HFFc6 (cell line): ENCODE measurements around the gene CST3. TPM values are rescaled to one million over a fixed set of nuclear protein-coding genes. Genes with fewer than 3 reads are reported as not detected.
A peak's percentile ranks its signal among the peaks of the same experiment; 100 is the strongest.
"Not testable (repeated sequence)": the region's sequence is repeated elsewhere in the genome, so short reads cannot be mapped to it uniquely, and the experiment has no call there.

ENCODE experiments used
- DNase-seq: peaks from one replicate; pipeline ENCODE4 v3.0.0-alpha.2; 2018
- H3K27ac Mint-ChIP-seq: 2 replicates; pipeline ENCODE4 v1.8.0; 2020; ENCODE audit warnings: mild to moderate bottlenecking, mixed read lengths
- H3K27me3 Mint-ChIP-seq: 2 replicates; pipeline ENCODE4 v1.8.0; 2021; ENCODE audit warnings: mild to moderate bottlenecking, moderate library complexity, mixed read lengths; ENCODE audit not compliant: insufficient read depth
- H3K36me3 Mint-ChIP-seq: 2 replicates; pipeline ENCODE4 v1.8.0; 2021; ENCODE audit warnings: low read depth, mixed read lengths
- H3K4me1 Mint-ChIP-seq: 2 replicates; pipeline ENCODE4 v1.8.0; 2020; ENCODE audit warnings: low read depth, mixed read lengths
- H3K4me3 Mint-ChIP-seq: 2 replicates; pipeline ENCODE4 v1.8.0; 2020; ENCODE audit warnings: mild to moderate bottlenecking, moderate library complexity, mixed read lengths
- H3K9me3 Mint-ChIP-seq: 2 replicates; pipeline ENCODE4 v1.8.0; 2020; ENCODE audit warnings: mild to moderate bottlenecking, mixed read lengths
- CTCF ChIP-seq: fragments of 200-600 bp; sonication (generic); IDR thresholded peaks from 2 replicates; pipeline ENCODE4 v1.5.0; 2021; ENCODE audit warnings: antibody characterized with exemption, mild to moderate bottlenecking
- long read RNA-seq: library from polyadenylated mRNA; unstranded; transcript quantifications from one replicate; pipeline ENCODE4 v2.0.0, GENCODE V29; 2019
- total RNA-seq, 6 experiments: library from RNA; stranded (reverse); fragmentation: NEBNext Ultra II Directional; extraction: Animal tissue kit (Norgen Biotek cat#: 25700); gene quantifications; 2 replicates in 1 of 6; 3 replicates in 5 of 6; pipeline ENCODE4 v1.2.3, GENCODE V29; 2021

The CST3 gene
- 100 to 1,000 TPM; 211 to 296 (median 234) TPM for total RNA-seq
- long read RNA-seq, transcript CST3-201 (3 exons, 873 nt) = major isoform, 298 of 308 reads
- long read RNA-seq, partial matches to known transcripts = 3 of 308 reads
- long read RNA-seq, other reads (novel, unspliced or antisense) = 4 of 308 reads

GRCh38 chr20:23637282-23638221 lies at the start of gene CST3:
TSS of gene CST3 (minus strand) at chr20:23637955. CDS start at chr20:23637862, 93 bp downstream.
- Mint-ChIP-seq H3K27ac (peak within 1 kb of the TSS; percentile 91), H3K9me3 (no peaks in the 10 kb centered on the region), H3K4me1 (peaks cover 33% of the 10 kb centered on the region), H3K4me3 (peak within 1 kb of the TSS; percentile 92), H3K36me3 (peaks cover 17% of the 10 kb centered on the region), H3K27me3 (no peaks in the 10 kb centered on the region; the same call in 1 of the 2 replicates)
- peak; percentile 79 for DNase-seq
- no peak for TF ChIP-seq CTCF

GRCh38 chr20:23686046-23686750 lies 48.4 kb upstream of the CST3 start:
- no peak for TF ChIP-seq CTCF
- no peak for DNase-seq
- H3K27ac Mint-ChIP-seq = no peak overlapping the region
- H3K4me1 Mint-ChIP-seq = peaks cover 31% of the 10 kb centered on the region
- no peaks in the 10 kb centered on the region for H3K9me3 Mint-ChIP-seq
- H3K36me3 Mint-ChIP-seq = no peaks in the 10 kb centered on the region
- no peak overlapping the region for H3K4me3 Mint-ChIP-seq
- no peaks in the 10 kb centered on the region; the same call in none of the 2 replicates for H3K27me3 Mint-ChIP-seq

GRCh38 chr20:23685529-23685896 lies 47.8 kb upstream of the CST3 start:
- not testable (repeated sequence) for H3K36me3 Mint-ChIP-seq, H3K4me3 Mint-ChIP-seq, DNase-seq, H3K27me3 Mint-ChIP-seq, H3K9me3 Mint-ChIP-seq, H3K27ac Mint-ChIP-seq
- peaks cover 27% of the 10 kb centered on the region for H3K4me1 Mint-ChIP-seq

- TF ChIP-seq CTCF = no peak
- H3K36me3 Mint-ChIP-seq = no peaks in the 10 kb centered on the region
- H3K4me3 Mint-ChIP-seq = no peak overlapping the region
- no peaks in the 10 kb centered on the region for H3K9me3 Mint-ChIP-seq
- peaks cover 19% of the 10 kb centered on the region for H3K4me1 Mint-ChIP-seq
- DNase-seq = no peak
- H3K27ac Mint-ChIP-seq = no peak overlapping the region
- H3K27me3 Mint-ChIP-seq = no peaks in the 10 kb centered on the region; the same call in none of the 2 replicates
Observed at GRCh38 chr20:23684261-23684660, 46.5 kb upstream of the CST3 start.

- no peak overlapping the region for H3K4me3 Mint-ChIP-seq
- TF ChIP-seq CTCF = no peak
- no peaks in the 10 kb centered on the region; the same call in none of the 2 replicates for H3K27me3 Mint-ChIP-seq
- no peaks in the 10 kb centered on the region for H3K36me3 Mint-ChIP-seq
- H3K9me3 Mint-ChIP-seq = no peaks in the 10 kb centered on the region
- H3K4me1 Mint-ChIP-seq = peaks cover 18% of the 10 kb centered on the region
- DNase-seq = no peak
- H3K27ac Mint-ChIP-seq = no peak overlapping the region
Observed at GRCh38 chr20:23683807-23684206, 46.1 kb upstream of the CST3 start.
